Loucy (cell line): Measurements from ENCODE around the gene TMEM87B.

ENCODE experiments used
- H2AFZ ChIP-seq: fragments of 200-600 bp; sonication (generic); 2 replicates; pipeline ENCODE4 v1.6.0; 2016; ENCODE audit warnings: antibody characterized with exemption, mild to moderate bottlenecking, low read length, moderate library complexity
- H3F3A ChIP-seq: fragments of 200-600 bp; 2 replicates; pipeline ENCODE4 v1.6.0; 2016; ENCODE audit warnings: antibody characterized with exemption, low read depth, mild to moderate bottlenecking
- H3K27me3 ChIP-seq: fragments of 200-600 bp; sonication (generic); 2 replicates; pipeline ENCODE4 v1.6.1; 2014; ENCODE audit warnings: low read length, mild to moderate bottlenecking; ENCODE audit not compliant: insufficient read depth, poor library complexity, severe bottlenecking
- H3K36me3 ChIP-seq: fragments of 200-600 bp; sonication (generic); 2 replicates; pipeline ENCODE4 v1.6.1; 2016; ENCODE audit warnings: low read length; ENCODE audit not compliant: insufficient read depth
- H3K4me1 ChIP-seq: fragments of 200-600 bp; sonication (generic); 2 replicates; pipeline ENCODE4 v1.5.1; 2014; ENCODE audit warnings: low read length, mild to moderate bottlenecking; ENCODE audit not compliant: insufficient read depth, poor library complexity, severe bottlenecking
- H3K4me2 ChIP-seq: fragments of 200-600 bp; sonication (generic); 2 replicates; pipeline ENCODE4 v1.6.0; 2014; ENCODE audit warnings: antibody characterized with exemption, low read length, low read depth, mild to moderate bottlenecking; ENCODE audit not compliant: poor library complexity, severe bottlenecking
- H3K4me3 ChIP-seq: fragments of 200-600 bp; sonication (generic); 2 replicates; pipeline ENCODE4 v1.5.1; 2014; ENCODE audit warnings: low read length, mild to moderate bottlenecking, mixed read lengths; ENCODE audit not compliant: poor library complexity, severe bottlenecking
- H3K79me2 ChIP-seq: fragments of 200-600 bp; sonication (generic); 2 replicates; pipeline ENCODE4 v1.6.1; 2014; ENCODE audit warnings: low read length; ENCODE audit not compliant: insufficient read depth
- H3K9ac ChIP-seq: fragments of 200-600 bp; sonication (generic); 2 replicates; pipeline ENCODE4 v1.6.0; 2014; ENCODE audit warnings: mild to moderate bottlenecking, low read depth, low read length, moderate library complexity; ENCODE audit not compliant: poor library complexity, severe bottlenecking
- H3K9me2 ChIP-seq: fragments of 200-600 bp; sonication (generic); replicated peaks from 2 replicates; pipeline ENCODE4 v1.6.1; 2016; ENCODE audit warnings: low read depth, low read length, mixed read lengths
- H3K9me3 ChIP-seq: fragments of 200-600 bp; sonication (generic); 2 replicates; pipeline ENCODE4 v1.6.1; 2014; ENCODE audit warnings: mild to moderate bottlenecking, antibody characterized with exemption, low read length, low read depth; ENCODE audit not compliant: insufficient read depth
- H4K20me1 ChIP-seq: fragments of 200-600 bp; sonication (generic); 2 replicates; pipeline ENCODE4 v1.6.0; 2014; ENCODE audit warnings: antibody characterized with exemption, low read length, mild to moderate bottlenecking; ENCODE audit not compliant: insufficient read depth, poor library complexity, severe bottlenecking
- CTCF ChIP-seq: fragments of 200-600 bp; sonication (generic); conservative IDR thresholded peaks from 2 replicates; pipeline ENCODE4 v1.5.1; 2014; ENCODE audit warnings: mild to moderate bottlenecking, antibody characterized with exemption, low read length
- EZH2phosphoT487 ChIP-seq: fragments of 200-600 bp; IDR thresholded peaks from 2 replicates; pipeline ENCODE4 v1.6.1; 2018; ENCODE audit warnings: antibody characterized with exemption, mild to moderate bottlenecking, moderate library complexity, borderline replicate concordance

Gene TMEM87B

DNA sequence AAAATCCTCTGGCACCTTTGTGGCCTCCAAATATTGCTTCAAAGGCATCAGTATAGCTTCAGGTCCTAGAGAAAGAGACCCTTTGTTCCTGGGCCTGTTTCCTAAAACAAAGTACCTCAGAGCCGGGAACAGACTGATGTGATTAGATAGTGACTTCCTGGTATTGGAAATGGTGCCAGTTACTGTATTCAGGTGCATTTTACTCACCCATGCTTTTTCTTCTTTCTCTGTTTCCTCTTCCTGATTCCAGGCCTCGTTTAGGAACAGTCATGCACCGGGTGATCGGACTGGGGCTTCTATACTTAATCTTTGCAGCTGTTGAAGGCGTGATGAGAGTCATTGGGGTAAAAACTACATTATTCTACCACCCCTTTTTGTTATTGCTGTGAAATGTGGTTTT is 34.3 kb downstream of the TMEM87B start:
- no peak overlapping the region for H3K4me2 ChIP-seq
- no peak overlapping the region for H3K9ac ChIP-seq
- H3K4me3 ChIP-seq: no peak overlapping the region
- no peaks in the 10 kb centered on the region for H3K27me3 ChIP-seq
- no peaks in the 10 kb centered on the region for H3K4me1 ChIP-seq
- no peaks in the 10 kb centered on the region for H3K9me2 ChIP-seq
- H3F3A ChIP-seq: no peaks in the 10 kb centered on the region
- no peaks in the 10 kb centered on the region for H4K20me1 ChIP-seq
- H3K9me3 ChIP-seq: no peaks in the 10 kb centered on the region
- TF ChIP-seq CTCF: no peak
- no peak for TF ChIP-seq EZH2phosphoT487
- H3K79me2 ChIP-seq: no peaks in the 10 kb centered on the region
- no peak overlapping the region for H2AFZ ChIP-seq
- H3K36me3 ChIP-seq: peaks cover 73% of the 10 kb centered on the region

DNA sequence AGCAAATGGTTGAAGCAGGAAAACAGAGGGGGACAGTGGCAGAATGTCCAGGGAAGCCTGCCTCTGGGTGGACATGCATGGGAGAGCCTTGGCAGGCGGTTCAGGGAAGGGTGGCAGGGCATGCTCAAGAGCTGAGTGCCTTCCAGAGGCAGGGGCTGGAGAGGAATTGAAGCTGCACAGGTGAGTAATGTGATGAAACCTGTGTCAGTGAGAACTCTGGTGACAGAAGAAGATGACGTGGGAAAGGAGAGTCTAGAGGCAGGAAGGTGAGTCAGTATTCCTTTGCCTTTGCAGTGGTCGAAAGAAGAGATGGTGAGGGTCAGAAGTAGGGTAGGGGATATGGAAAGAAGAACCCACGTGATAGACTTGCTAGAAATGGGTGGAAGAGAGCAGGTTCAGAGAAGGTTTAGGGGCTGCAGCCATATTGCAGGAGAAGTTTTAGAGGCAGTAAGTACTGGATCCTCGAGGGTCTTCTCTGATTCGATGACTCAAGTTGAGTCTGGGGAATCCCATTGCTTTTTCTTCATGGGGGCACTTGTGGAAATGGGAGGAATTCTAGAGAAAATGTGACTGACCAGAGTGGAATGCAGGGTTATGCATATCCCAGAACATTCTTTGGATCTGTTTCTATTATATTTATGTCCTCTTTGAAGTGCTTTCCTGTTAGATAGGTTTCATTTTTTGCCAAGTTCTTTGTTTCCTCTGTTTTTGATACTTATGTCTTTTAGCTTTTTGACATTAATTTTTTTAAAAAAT is 37.4 kb downstream of the TMEM87B start:
- no peak overlapping the region for H2AFZ ChIP-seq
- no peaks in the 10 kb centered on the region for H3F3A ChIP-seq
- no peaks in the 10 kb centered on the region for H3K9me3 ChIP-seq
- no peaks in the 10 kb centered on the region for H3K9me2 ChIP-seq
- H3K4me2 ChIP-seq: no peak overlapping the region
- H3K27me3 ChIP-seq: no peaks in the 10 kb centered on the region
- no peaks in the 10 kb centered on the region for H3K4me1 ChIP-seq
- TF ChIP-seq CTCF: no peak
- TF ChIP-seq EZH2phosphoT487: no peak
- H3K4me3 ChIP-seq: no peak overlapping the region
- no peaks in the 10 kb centered on the region for H4K20me1 ChIP-seq
- H3K79me2 ChIP-seq: no peaks in the 10 kb centered on the region
- H3K9ac ChIP-seq: no peak overlapping the region
- peaks cover 50% of the 10 kb centered on the region for H3K36me3 ChIP-seq

GRCh38 chr2:112093216-112093615 is 38.1 kb downstream of the TMEM87B start:
- H3K79me2 ChIP-seq: no peaks in the 10 kb centered on the region
- no peak overlapping the region for H3K9ac ChIP-seq
- no peaks in the 10 kb centered on the region for H3K9me2 ChIP-seq
- TF ChIP-seq EZH2phosphoT487 (no peak), CTCF (no peak)
- no peak overlapping the region for H3K4me2 ChIP-seq
- no peaks in the 10 kb centered on the region for H3F3A ChIP-seq
- H3K4me3 ChIP-seq: no peak overlapping the region
- peaks cover 4% of the 10 kb centered on the region for H3K4me1 ChIP-seq
- H4K20me1 ChIP-seq: no peaks in the 10 kb centered on the region
- no peak overlapping the region for H2AFZ ChIP-seq
- peaks cover 48% of the 10 kb centered on the region for H3K36me3 ChIP-seq
- no peaks in the 10 kb centered on the region for H3K27me3 ChIP-seq
- H3K9me3 ChIP-seq: no peaks in the 10 kb centered on the region
